NB4 (cell line): Measurements from ENCODE around the gene PITPNM3.

ENCODE experiments used
- DNase-seq: peaks from one replicate; pipeline ENCODE4 v3.0.0; 2010; ENCODE audit warnings: low read depth
- H3K4me3 ChIP-seq: one replicate; pipeline ENCODE4 v1.5.1; 2011; ENCODE audit warnings: mild to moderate bottlenecking, low read depth, low read length, moderate library complexity
- CTCF ChIP-seq: IDR thresholded peaks from one replicate; pipeline ENCODE4 v1.5.1; 2012; ENCODE audit warnings: low read depth, low read length
- MAX ChIP-seq: IDR thresholded peaks from 2 replicates; pipeline ENCODE4 v1.6.1; 2011; ENCODE audit warnings: low read depth, low read length
- MYC ChIP-seq: IDR thresholded peaks from 2 replicates; pipeline ENCODE4 v1.6.1; 2011; ENCODE audit warnings: low read depth, low read length
- POLR2A ChIP-seq: IDR thresholded peaks from 2 replicates; pipeline ENCODE4 v1.6.1; 2011; ENCODE audit warnings: mild to moderate bottlenecking; ENCODE audit not compliant: insufficient read length; ENCODE audit errors: extremely low read depth

PITPNM3 gene

GRCh38 chr17:6470751-6471521 is 85.4 kb downstream of the PITPNM3 start:
- DNase-seq = peak; percentile 10
- H3K4me3 ChIP-seq = no peak overlapping the region
- TF ChIP-seq MYC = no peak
- TF ChIP-seq CTCF = no peak
- TF ChIP-seq POLR2A = no peak
- no peak for TF ChIP-seq MAX

GRCh38 chr17:6470146-6470718 is 86.1 kb downstream of the PITPNM3 start:
- no peak for DNase-seq
- H3K4me3 ChIP-seq = no peak overlapping the region
- TF ChIP-seq POLR2A (no peak), CTCF (no peak), MYC (no peak), MAX (no peak)

GRCh38 chr17:6468051-6468790 is 88.1 kb downstream of the PITPNM3 start:
- no peak for DNase-seq
- TF ChIP-seq MAX (no peak), POLR2A (no peak), CTCF (no peak), MYC (no peak)
- no peak overlapping the region for H3K4me3 ChIP-seq

GRCh38 chr17:6467567-6467966 is 88.8 kb downstream of the PITPNM3 start:
- no peak for DNase-seq
- H3K4me3 ChIP-seq = no peak overlapping the region
- TF ChIP-seq MYC (no peak), MAX (no peak), CTCF (no peak), POLR2A (no peak)

- no peak for DNase-seq
- H3K4me3 ChIP-seq = no peak overlapping the region
Observed at GRCh38 chr17:6465206-6466003, 91.0 kb downstream of the PITPNM3 start.

More at GRCh38 chr17:6465206-6466003, 91.0 kb downstream of the PITPNM3 start:
- TF ChIP-seq CTCF = no peak
- TF ChIP-seq MYC = no peak
- no peak for TF ChIP-seq MAX
- no peak for TF ChIP-seq POLR2A
